Stomach (tissue), 4 donors: ENCODE measurements around the gene KRT80.

Experiments
- CTCF ChIP-seq, 7 experiments: fragments of 450-650 bp in 4 of 7; fragments of 200-600 bp in 3 of 7; sonication (generic) in 3 of 7; IDR thresholded peaks; one replicate each; pipeline ENCODE4 v1.5.1; 2016 to 2019; ENCODE audit warnings: antibody characterized with exemption in 7 of 7, control low read depth in 2 of 7, mild to moderate bottlenecking in 1 of 7
- EP300 ChIP-seq: sonication (generic); formaldehyde crosslinking; IDR thresholded peaks from one replicate; pipeline ENCODE4 v1.6.1; 2017; ENCODE audit warnings: antibody characterized with exemption
- POLR2A ChIP-seq, 4 donors: fragments of 450-650 bp; IDR thresholded peaks; one replicate each; pipeline ENCODE4 v1.6.1; 2016; ENCODE audit warnings: antibody characterized with exemption in 4 of 4, control low read depth in 2 of 4, mild to moderate bottlenecking in 1 of 4, moderate library complexity in 1 of 4
- POLR2AphosphoS5 ChIP-seq, 3 donors: sonication (generic); formaldehyde crosslinking; IDR thresholded peaks; one replicate each; pipeline ENCODE4 v1.6.1; 2016; ENCODE audit warnings: antibody characterized with exemption in 3 of 3

- TF ChIP-seq CTCF (IDR thresholded peaks at IDR 0.05) (no peak), EP300 (no peak), POLR2A (IDR thresholded peaks at IDR 0.05) (no peak), POLR2AphosphoS5 (IDR thresholded peaks at IDR 0.05) (no peak)
Observed at GRCh38 chr12:52207106-52207505, 15.3 kb upstream of the KRT80 start.
